Type B pancreatic cell (in vitro differentiated cells): Measurements from ENCODE around the gene RASSF8. TPM values are rescaled to one million over a fixed set of nuclear protein-coding genes. Genes with fewer than 3 reads are reported as not detected.

Experiments used
- DNase-seq: peaks from one replicate; pipeline ENCODE4 v3.0.0; 2021; ENCODE audit warnings: mixed read lengths; ENCODE audit not compliant: unreplicated experiment; ENCODE audit errors: extremely low spot score
- H3K27ac Mint-ChIP-seq: 2 replicates; pipeline ENCODE4 v1.8.0; 2021; ENCODE audit warnings: mild to moderate bottlenecking, mixed read lengths
- H3K27me3 Mint-ChIP-seq: 2 replicates; pipeline ENCODE4 v1.8.0; 2021; ENCODE audit warnings: mixed read lengths
- H3K36me3 Mint-ChIP-seq: 2 replicates; pipeline ENCODE4 v1.8.0; 2021; ENCODE audit warnings: mixed read lengths
- H3K4me1 Mint-ChIP-seq: one replicate; pipeline ENCODE4 v1.8.0; 2021; ENCODE audit warnings: mixed read lengths; ENCODE audit not compliant: unreplicated experiment
- H3K4me3 Mint-ChIP-seq: 2 replicates; pipeline ENCODE4 v1.8.0; 2021; ENCODE audit warnings: mild to moderate bottlenecking, mixed read lengths
- H3K9me3 Mint-ChIP-seq: 2 replicates; pipeline ENCODE4 v1.8.0; 2021; ENCODE audit warnings: mixed read lengths
- total RNA-seq: library from RNA; stranded (reverse); gene quantifications from 2 replicates; pipeline ENCODE4 v1.2.1, GENCODE V29; 2021; ENCODE audit warnings: low replicate concordance
- TF ChIP-seq, protein P1 (sequence below): fragments of 200-600 bp; sonication (generic); conservative IDR thresholded peaks from 2 replicates; pipeline ENCODE4 v1.5.0; 2021; ENCODE audit warnings: antibody characterized with exemption, mild to moderate bottlenecking

RASSF8 gene
- total RNA-seq, 1 donor from 2014 or later, result 46.3 TPM

- peak overlapping the region; percentile 57 for H3K4me3 Mint-ChIP-seq
- H3K4me1 Mint-ChIP-seq, result peaks cover 13% of the 10 kb centered on the region
- peak overlapping the region; percentile 60 for H3K27ac Mint-ChIP-seq
- no peaks in the 10 kb centered on the region for H3K27me3 Mint-ChIP-seq
- DNase-seq, result no peak
- peaks cover 10% of the 10 kb centered on the region for H3K36me3 Mint-ChIP-seq
- H3K9me3 Mint-ChIP-seq, result no peaks in the 10 kb centered on the region
- TF ChIP-seq, protein P1, sequence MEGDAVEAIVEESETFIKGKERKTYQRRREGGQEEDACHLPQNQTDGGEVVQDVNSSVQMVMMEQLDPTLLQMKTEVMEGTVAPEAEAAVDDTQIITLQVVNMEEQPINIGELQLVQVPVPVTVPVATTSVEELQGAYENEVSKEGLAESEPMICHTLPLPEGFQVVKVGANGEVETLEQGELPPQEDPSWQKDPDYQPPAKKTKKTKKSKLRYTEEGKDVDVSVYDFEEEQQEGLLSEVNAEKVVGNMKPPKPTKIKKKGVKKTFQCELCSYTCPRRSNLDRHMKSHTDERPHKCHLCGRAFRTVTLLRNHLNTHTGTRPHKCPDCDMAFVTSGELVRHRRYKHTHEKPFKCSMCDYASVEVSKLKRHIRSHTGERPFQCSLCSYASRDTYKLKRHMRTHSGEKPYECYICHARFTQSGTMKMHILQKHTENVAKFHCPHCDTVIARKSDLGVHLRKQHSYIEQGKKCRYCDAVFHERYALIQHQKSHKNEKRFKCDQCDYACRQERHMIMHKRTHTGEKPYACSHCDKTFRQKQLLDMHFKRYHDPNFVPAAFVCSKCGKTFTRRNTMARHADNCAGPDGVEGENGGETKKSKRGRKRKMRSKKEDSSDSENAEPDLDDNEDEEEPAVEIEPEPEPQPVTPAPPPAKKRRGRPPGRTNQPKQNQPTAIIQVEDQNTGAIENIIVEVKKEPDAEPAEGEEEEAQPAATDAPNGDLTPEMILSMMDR, result no peak
Measured at GRCh38 chr12:26044007-26044394, 85.5 kb downstream of the RASSF8 start.

DNA sequence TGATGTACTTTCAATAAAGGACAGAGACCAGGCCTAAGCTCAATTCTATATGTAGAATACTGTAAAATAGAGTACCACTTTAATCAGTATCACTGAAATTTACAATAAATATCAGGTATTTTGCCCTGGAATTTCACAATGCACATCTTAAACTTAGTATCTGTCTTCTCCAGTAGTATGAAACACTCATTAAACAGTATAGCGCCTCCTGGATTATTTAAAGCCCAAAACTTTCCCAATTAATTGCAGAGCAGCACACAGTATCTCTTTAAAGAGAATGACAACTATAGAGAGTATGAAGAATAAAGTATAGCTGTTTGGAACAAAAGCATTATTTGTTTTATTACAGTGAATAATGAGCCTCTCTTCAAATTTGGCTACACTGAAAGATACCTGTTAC lies 86.1 kb downstream of the RASSF8 start:
- no peaks in the 10 kb centered on the region for H3K27me3 Mint-ChIP-seq
- peak overlapping the region; percentile 30 for H3K27ac Mint-ChIP-seq
- no peak for DNase-seq
- H3K36me3 Mint-ChIP-seq, result peaks cover 7% of the 10 kb centered on the region
- H3K4me1 Mint-ChIP-seq, result peaks cover 10% of the 10 kb centered on the region
- H3K4me3 Mint-ChIP-seq, result no peak overlapping the region
- TF ChIP-seq, protein P1, result no peak
- H3K9me3 Mint-ChIP-seq, result no peaks in the 10 kb centered on the region

DNA sequence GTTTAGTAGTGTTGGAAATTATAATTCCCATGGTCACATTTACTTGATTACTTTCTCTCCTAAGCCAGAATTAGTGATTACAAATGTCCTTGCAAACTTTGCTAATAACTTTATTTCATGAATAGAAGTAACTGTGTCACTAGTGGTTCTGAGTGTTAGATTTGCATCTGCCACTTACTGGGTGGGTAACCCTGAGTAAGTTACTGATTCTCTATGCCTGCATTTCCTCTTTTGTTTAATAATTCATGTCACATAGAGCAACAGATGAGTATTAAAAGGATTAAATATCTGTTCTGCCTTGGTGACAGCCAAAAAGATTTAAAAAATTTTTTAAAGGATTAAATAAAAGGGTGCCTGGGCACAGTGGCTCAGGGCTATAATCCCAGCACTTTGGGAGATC lies 87.7 kb downstream of the RASSF8 start:
- Mint-ChIP-seq H3K9me3 (no peaks in the 10 kb centered on the region), H3K27ac (no peak overlapping the region), H3K4me1 (peaks cover 10% of the 10 kb centered on the region), H3K36me3 (peaks cover 7% of the 10 kb centered on the region), H3K4me3 (no peak overlapping the region), H3K27me3 (no peaks in the 10 kb centered on the region)
- DNase-seq, result no peak
- TF ChIP-seq, protein P1, result no peak

DNA sequence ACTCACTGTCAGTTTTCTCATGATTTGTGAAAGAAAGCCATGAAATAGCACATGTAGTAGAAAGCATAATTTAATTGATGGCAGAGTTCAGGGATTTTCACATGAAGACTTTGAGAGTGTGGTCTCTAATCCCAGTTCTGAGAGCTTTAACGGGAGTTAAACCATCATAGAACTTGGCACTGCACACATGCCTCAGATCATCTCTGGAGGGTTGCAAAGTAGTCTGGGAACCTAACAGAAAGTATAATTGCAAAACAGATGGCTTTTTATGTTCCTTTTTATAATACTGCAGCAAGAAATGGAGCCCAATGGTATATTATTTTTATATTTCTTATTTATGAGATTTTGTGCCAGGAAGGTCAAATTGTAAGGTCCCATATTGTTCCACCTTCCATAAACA lies 88.4 kb downstream of the RASSF8 start:
- no peaks in the 10 kb centered on the region for H3K9me3 Mint-ChIP-seq
- no peak for DNase-seq
- H3K4me1 Mint-ChIP-seq, result peaks cover 10% of the 10 kb centered on the region
- TF ChIP-seq, protein P1, result no peak
- H3K36me3 Mint-ChIP-seq, result peaks cover 7% of the 10 kb centered on the region
- H3K27me3 Mint-ChIP-seq, result no peaks in the 10 kb centered on the region
- no peak overlapping the region for H3K4me3 Mint-ChIP-seq
- H3K27ac Mint-ChIP-seq, result no peak overlapping the region

- H3K27ac Mint-ChIP-seq, result no peak overlapping the region
- peaks cover 7% of the 10 kb centered on the region for H3K36me3 Mint-ChIP-seq
- DNase-seq, result no peak
- peaks cover 6% of the 10 kb centered on the region for H3K4me1 Mint-ChIP-seq
- H3K27me3 Mint-ChIP-seq, result no peaks in the 10 kb centered on the region
- TF ChIP-seq, protein P1, result no peak
- H3K4me3 Mint-ChIP-seq, result no peak overlapping the region
- no peaks in the 10 kb centered on the region for H3K9me3 Mint-ChIP-seq
Measured at GRCh38 chr12:26047401-26048226, 89.1 kb downstream of the RASSF8 start.
